HG03571 (cell line): ENCODE results near the gene DGKI.
"Not testable (repeated sequence)": the region's sequence is repeated elsewhere in the genome, so short reads cannot be mapped to it uniquely, and the experiment has no call there.

ENCODE experiments used
- ATAC-seq: cut with Tn5 transposase; IDR thresholded peaks from one replicate; pipeline ENCODE4 v1.9.1; 2021; ENCODE audit not compliant: unreplicated experiment

DGKI gene

GRCh38 chr7:137485818-137486217 is 361.0 kb downstream of the DGKI start:
- no peak for ATAC-seq

GRCh38 chr7:137484326-137484725 is 362.4 kb downstream of the DGKI start:
- ATAC-seq, result no peak

DNA sequence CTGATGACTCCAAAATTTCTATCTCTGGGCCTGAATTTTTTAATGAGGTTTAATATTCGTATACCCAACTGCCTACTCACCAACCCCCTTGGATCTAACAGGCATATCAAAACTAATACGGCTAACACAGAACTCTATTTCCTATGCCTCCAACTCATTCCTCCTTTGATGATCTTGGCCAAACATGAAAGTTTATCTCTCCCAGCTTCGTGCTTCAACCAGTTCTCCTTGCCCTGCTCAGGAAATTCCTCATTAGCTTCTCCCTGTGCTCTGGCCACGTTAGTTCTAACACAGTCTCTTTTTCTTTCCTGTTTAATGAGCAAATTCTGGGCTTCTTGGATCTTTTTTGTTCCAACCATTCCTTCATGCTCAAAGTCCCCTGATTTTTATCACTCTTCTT is 364.3 kb downstream of the DGKI start:
- no peak for ATAC-seq

GRCh38 chr7:137480824-137481365 is 365.9 kb downstream of the DGKI start:
- no peak for ATAC-seq

GRCh38 chr7:137480401-137480800 is 366.4 kb downstream of the DGKI start:
- ATAC-seq, result no peak

GRCh38 chr7:137476937-137477336 is 369.8 kb downstream of the DGKI start:
- ATAC-seq, result no peak

DNA sequence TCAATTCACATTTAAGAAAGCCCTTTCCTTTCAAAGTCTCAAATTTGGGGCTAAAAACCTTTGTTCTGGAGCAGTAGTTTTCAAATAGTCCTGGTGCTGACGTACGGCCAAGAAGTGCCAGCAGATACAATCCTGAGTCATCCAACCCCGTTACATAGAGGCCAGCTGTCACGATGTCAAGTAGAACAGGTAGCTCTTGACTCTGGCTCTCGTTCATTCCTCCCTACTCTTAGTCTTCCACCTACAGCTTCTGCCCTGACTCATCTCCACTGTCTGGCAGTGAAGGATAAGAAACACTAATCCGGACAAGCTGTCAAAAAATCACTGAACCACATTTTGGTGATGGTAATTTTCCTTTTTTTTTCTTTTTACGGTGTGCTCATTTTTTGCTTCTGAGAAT is 370.8 kb downstream of the DGKI start:
- ATAC-seq, result no peak

- no peak for ATAC-seq
Observed at GRCh38 chr7:137474540-137475026, 372.2 kb downstream of the DGKI start.

DNA sequence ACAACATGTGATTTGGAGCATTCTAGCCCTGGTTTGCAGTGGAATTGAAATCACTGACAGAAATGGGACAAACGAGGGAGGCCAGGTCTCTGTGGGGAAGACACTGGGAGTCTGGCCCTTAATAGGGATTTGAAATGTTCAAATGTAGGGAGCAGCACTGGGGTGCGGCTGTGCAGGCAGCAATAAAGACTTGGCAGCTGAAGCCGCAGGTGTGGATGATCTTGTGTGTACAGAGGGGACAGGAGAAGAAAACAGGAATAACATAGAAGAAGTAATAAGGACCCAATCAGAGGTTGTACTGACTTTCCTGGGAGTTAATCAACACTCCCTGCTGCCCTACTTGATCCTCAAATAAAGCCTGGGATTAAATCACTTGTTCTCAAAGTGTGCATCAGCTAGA is 375.6 kb downstream of the DGKI start:
- no peak for ATAC-seq

- ATAC-seq, result no peak
Observed at GRCh38 chr7:137469858-137470257, 376.9 kb downstream of the DGKI start.

GRCh38 chr7:137469191-137469811 is 377.5 kb downstream of the DGKI start:
- no peak for ATAC-seq

DNA sequence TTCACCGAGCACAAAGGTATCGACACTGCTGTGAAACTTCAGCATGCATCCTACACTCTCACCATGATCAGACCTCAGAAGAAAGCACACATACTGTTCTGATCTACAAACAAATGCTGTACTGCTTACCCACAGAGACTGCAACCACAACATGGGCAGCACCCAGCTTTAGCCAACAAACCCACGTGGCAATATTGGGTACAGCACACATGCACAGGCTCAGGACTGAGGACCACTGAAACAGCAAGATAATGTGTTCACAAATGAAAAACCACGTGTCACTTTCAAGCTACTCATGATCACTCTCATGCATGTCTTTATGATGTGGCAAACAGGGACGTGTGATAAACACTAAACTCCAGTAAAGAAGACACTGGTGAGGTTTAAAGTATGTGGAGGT is 383.9 kb downstream of the DGKI start:
- no peak for ATAC-seq

GRCh38 chr7:137462074-137462715 is 384.6 kb downstream of the DGKI start:
- ATAC-seq, result no peak

- ATAC-seq, result no peak
Observed at GRCh38 chr7:137458399-137458798, 388.4 kb downstream of the DGKI start.

GRCh38 chr7:137454767-137455166 is 392.0 kb downstream of the DGKI start:
- no peak for ATAC-seq

- ATAC-seq, result no peak
Observed at GRCh38 chr7:137454246-137454724, 392.5 kb downstream of the DGKI start.

DNA sequence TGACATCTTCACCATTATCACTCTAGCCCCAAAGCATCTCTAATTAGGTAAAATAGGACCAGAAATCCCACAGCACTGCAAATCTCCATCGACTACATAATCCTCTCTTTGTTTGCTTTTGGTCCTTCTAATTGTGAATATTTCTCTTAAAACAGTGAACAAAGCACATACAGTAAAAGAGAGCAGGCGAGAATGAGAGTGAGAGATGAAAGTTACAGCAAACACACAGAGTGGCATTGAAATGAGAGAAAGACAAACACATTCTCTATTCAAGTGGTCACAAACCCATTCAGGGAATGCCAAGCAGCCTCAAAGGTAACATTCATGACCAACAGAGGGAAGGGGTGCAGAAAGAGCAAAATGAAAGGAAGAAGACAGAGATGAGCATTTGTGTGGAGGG is 393.4 kb downstream of the DGKI start:
- no peak for ATAC-seq

DNA sequence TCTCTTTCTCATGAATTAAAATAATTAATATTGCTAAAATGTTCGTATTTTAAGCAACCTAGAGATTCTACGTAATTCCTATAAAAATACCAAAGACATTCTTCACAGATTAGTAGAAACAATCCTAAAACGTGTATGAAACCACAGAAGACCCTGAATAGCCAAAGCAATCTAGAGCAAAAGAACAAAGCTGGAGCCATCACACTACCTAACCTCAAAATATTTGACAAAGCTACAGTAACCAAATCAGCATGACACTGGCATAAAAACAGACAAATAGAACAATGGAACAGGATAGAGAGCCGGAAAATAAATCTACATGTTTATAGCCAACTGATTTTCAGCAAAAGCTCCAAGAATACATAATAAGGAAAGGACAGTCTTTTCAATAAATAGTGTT is 397.8 kb downstream of the DGKI start:
- ATAC-seq, result no peak

GRCh38 chr7:137448572-137448971 is 398.2 kb downstream of the DGKI start:
- ATAC-seq, result not testable (repeated sequence)

GRCh38 chr7:137446025-137446424 is 400.7 kb downstream of the DGKI start:
- ATAC-seq, result no peak

- ATAC-seq, result no peak
Observed at GRCh38 chr7:137445268-137445667, 401.5 kb downstream of the DGKI start.

DNA sequence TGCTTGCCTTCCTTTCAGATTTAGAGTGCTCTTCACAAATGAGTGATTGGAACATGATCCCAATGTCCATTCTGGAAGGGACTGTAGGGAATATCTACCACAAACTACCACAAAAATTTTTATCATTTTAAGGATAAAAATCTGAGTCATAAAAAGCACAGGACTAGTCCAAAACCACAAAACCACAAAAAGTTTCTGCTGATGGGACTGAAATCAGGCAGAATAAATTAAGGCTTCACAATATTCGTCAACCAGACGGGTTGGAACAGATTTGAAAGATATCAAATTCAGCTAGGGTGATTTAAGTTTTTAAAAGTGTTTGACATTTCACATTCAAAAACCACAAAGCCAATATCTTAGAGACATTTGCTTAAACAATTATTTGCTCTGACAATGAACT is 403.2 kb downstream of the DGKI start:
- ATAC-seq, result no peak
